ENCODE data around the gene TMEM106B.

- TF ChIP-seq CTCF (IDR thresholded peaks at IDR 0.05) (no peak), POLR2A (IDR thresholded peaks at IDR 0.05) (no peak)
Observed at GRCh38 chr7:12249706-12250105, 38.6 kb downstream of the TMEM106B start.
